ENCODE data around the gene OR2F2.

OR2F2 gene

GRCh38 chr7:143979359-143979758 lies 44.3 kb downstream of the OR2F2 start:
- no peak for DNase-seq (ENCODE audit: low read depth in 2 of 2)

DNA sequence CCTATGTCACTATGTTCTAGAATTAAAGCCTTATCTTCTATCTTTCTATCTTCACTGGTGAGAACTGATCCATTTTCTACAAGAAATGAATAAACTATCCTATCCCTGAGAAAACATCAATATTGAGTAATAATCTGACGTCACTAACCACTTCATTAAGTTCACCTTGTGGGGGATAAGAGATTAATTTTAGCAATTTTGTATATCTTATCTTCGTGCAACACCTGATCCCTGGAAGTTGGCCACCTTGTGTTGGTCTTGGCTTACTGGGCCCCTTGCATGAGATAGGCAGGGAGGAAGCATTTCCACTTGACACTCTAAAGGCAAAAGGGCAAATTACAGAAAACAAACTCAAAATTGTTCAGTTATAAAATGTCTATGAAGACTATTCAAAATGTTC lies 45.0 kb downstream of the OR2F2 start:
- DNase-seq (ENCODE audit: low read depth in 2 of 2) = no peak

- DNase-seq (ENCODE audit: low read depth in 2 of 2) = no peak
These were observed 45.9 kb downstream of the OR2F2 start for GRCh38 chr7:143980746-143981510.

- DNase-seq (ENCODE audit: low read depth in 2 of 2) = no peak
These were observed 48.9 kb downstream of the OR2F2 start for GRCh38 chr7:143983960-143984359.

Measured in stimulated activated CD8-positive, alpha-beta memory T cell treated with anti-CD3 and anti-CD28 coated beads, Interleukin-7, amount 100 ng/mL, for 1 hour (primary cell).